K562 (cell line): Measurements from ENCODE around the gene RBM19.

ENCODE experiments used
- ELF4 ChIP-seq: fragments of 450-650 bp; formaldehyde crosslinking; IDR thresholded peaks from 2 replicates; pipeline ENCODE4 v1.4.0; 2022; ENCODE audit warnings: missing genetic modification characterization
- ESRRB ChIP-seq: fragments of 250-450 bp; sonication (Bioruptor Pico); IDR thresholded peaks from 2 replicates; pipeline ENCODE4 v1.5.0; 2020; ENCODE audit warnings: mild to moderate bottlenecking, moderate library complexity, borderline replicate concordance
- HDAC1 ChIP-seq, 2 experiments: fragments of 450-650 bp; IDR thresholded peaks; 2 replicates each; pipeline ENCODE4 v1.6.1; 2016 to 2017; ENCODE audit warnings: inconsistent platforms in 1 of 2, mild to moderate bottlenecking in 1 of 2, moderate library complexity in 1 of 2
- MYC ChIP-seq, 2 experiments: fragments of 250-450 bp in 1 of 2; sonication (Bioruptor Pico) in 1 of 2; IDR thresholded peaks; 2 replicates each; pipeline versions ENCODE4 v1.5.1 to v1.6.1; 2012 to 2021; ENCODE audit warnings: low read depth in 2 of 2, borderline replicate concordance in 1 of 2, improper control_type of control experiment in 1 of 2, low read length in 1 of 2, mild to moderate bottlenecking in 1 of 2, moderate library complexity in 1 of 2
- NFYB ChIP-seq: IDR thresholded peaks from 2 replicates; pipeline ENCODE4 v1.6.1; 2011; ENCODE audit warnings: mild to moderate bottlenecking, moderate library complexity; ENCODE audit not compliant: insufficient read length; ENCODE audit errors: extremely low read depth
- PPARD ChIP-seq: fragments of 250-450 bp; sonication (Bioruptor Pico); IDR thresholded peaks from 2 replicates; pipeline ENCODE4 v1.8.0; 2022; ENCODE audit warnings: inconsistent platforms, mild to moderate bottlenecking, moderate library complexity
- REST ChIP-seq, 2 experiments: fragments of 450-650 bp; formaldehyde crosslinking in 1 of 2; IDR thresholded peaks; 2 replicates each; pipeline versions ENCODE4 v1.4.0 to v1.6.1; 2014 to 2020; ENCODE audit warnings: mild to moderate bottlenecking in 2 of 2, borderline replicate concordance in 1 of 2, low read depth in 1 of 2
- ZNF175 ChIP-seq: fragments of 200-800 bp; sonication (Bioruptor generic); IDR thresholded peaks from 2 replicates; pipeline ENCODE4 v1.6.1; 2016; ENCODE audit warnings: low read depth, mild to moderate bottlenecking, missing genetic modification characterization, missing compliant biosample characterization
- ZNF384 ChIP-seq: IDR thresholded peaks from 2 replicates; pipeline ENCODE4 v1.6.1; 2012; ENCODE audit warnings: low read depth, low read length, improper control_type of control experiment

- TF ChIP-seq PPARD (CRISPR knock-in tag) (no peak), MYC (IDR thresholded peaks at IDR 0.05; ENCODE audit: low read depth, low read length) (no peak), MYC (CRISPR knock-in tag; IDR thresholded peaks at IDR 0.05; ENCODE audit: borderline replicate concordance, low read depth) (no peak), ZNF175 (CRISPR knock-in tag) (no peak), ZNF384 (no peak), HDAC1 (IDR thresholded peaks at IDR 0.05) (no peak), ELF4 (CRISPR knock-in tag) (no peak), REST (IDR thresholded peaks at IDR 0.05; ENCODE audit: borderline replicate concordance) (no peak), REST (CRISPR knock-in tag; IDR thresholded peaks at IDR 0.05; ENCODE audit: low read depth) (no peak), NFYB (no peak), ESRRB (CRISPR knock-in tag) (no peak)
Observed at GRCh38 chr12:113924341-113924740, 41.8 kb downstream of the RBM19 start.
